HepG2 (cell line): ENCODE results near the gene ARPIN. TPM values are rescaled to one million over a fixed set of nuclear protein-coding genes. Genes with fewer than 3 reads are reported as not detected.

ENCODE experiments used
- ERF ChIP-seq: IDR thresholded peaks from 2 replicates; pipeline ENCODE4 v1.6.1; 2018; ENCODE audit warnings: missing biosample characterization, missing genetic modification reagents
- HNRNPLL ChIP-seq: fragments of 200-400 bp; formaldehyde crosslinking; IDR thresholded peaks from 2 replicates; pipeline ENCODE4 v1.6.1; 2017; ENCODE audit warnings: mild to moderate bottlenecking, low read depth, low read length; ENCODE audit not compliant: poor library complexity, severe bottlenecking
- KDM2A ChIP-seq: sonication (generic); formaldehyde crosslinking; IDR thresholded peaks from 2 replicates; pipeline ENCODE4 v1.4.0; 2020; ENCODE audit warnings: low read depth, missing genetic modification reagents, borderline replicate concordance
- NBN ChIP-seq: fragments of 450-650 bp; conservative IDR thresholded peaks from 2 replicates; pipeline ENCODE4 v1.6.1; 2017
- PHB2 ChIP-seq: fragments of 450-650 bp; IDR thresholded peaks from 2 replicates; pipeline ENCODE4 v1.6.1; 2018; ENCODE audit not compliant: partially characterized antibody
- REL ChIP-seq: sonication (generic); formaldehyde crosslinking; conservative IDR thresholded peaks from 2 replicates; pipeline ENCODE4 v1.8.0; 2022; ENCODE audit warnings: mild to moderate bottlenecking, missing genetic modification reagents, moderate library complexity
- ZBTB42 ChIP-seq: sonication (generic); formaldehyde crosslinking; IDR thresholded peaks from 2 replicates; pipeline ENCODE4 v1.5.0; 2020; ENCODE audit warnings: mild to moderate bottlenecking, missing genetic modification reagents
- ZBTB8A ChIP-seq: sonication (generic); formaldehyde crosslinking; IDR thresholded peaks from 2 replicates; pipeline ENCODE4 v1.4.0; 2020; ENCODE audit warnings: mild to moderate bottlenecking, low read depth, missing genetic modification reagents, borderline replicate concordance
- ZFX ChIP-seq: sonication (generic); formaldehyde crosslinking; IDR thresholded peaks from 2 replicates; pipeline ENCODE4 v1.4.0; 2020; ENCODE audit warnings: mild to moderate bottlenecking, low read depth, missing genetic modification reagents, moderate library complexity
- ZNF205 ChIP-seq: IDR thresholded peaks from 2 replicates; pipeline ENCODE4 v1.6.1; 2018; ENCODE audit warnings: missing biosample characterization, missing genetic modification reagents
- ZNF260 ChIP-seq: sonication (generic); formaldehyde crosslinking; IDR thresholded peaks from 2 replicates; pipeline ENCODE4 v1.4.0; 2020; ENCODE audit warnings: missing genetic modification reagents, low read depth, mild to moderate bottlenecking, borderline replicate concordance
- ZNF616 ChIP-seq: sonication (generic); formaldehyde crosslinking; IDR thresholded peaks from 2 replicates; pipeline ENCODE4 v1.5.0; 2020; ENCODE audit warnings: low read depth, mild to moderate bottlenecking, missing genetic modification reagents
- ZNF773 ChIP-seq: sonication (generic); formaldehyde crosslinking; IDR thresholded peaks from 2 replicates; pipeline ENCODE4 v1.4.0; 2020; ENCODE audit warnings: missing genetic modification reagents, borderline replicate concordance
- polyA plus RNA-seq, 8 experiments: library from polyadenylated mRNA; depleted of rRNA in 3 of 8; stranded (reverse) in 7 of 8; unstranded in 1 of 8; fragments of >200 nt; fragmentation: Illumina TruSeq in 4 of 8; extraction: Trizol in 4 of 8; gene quantifications; 2 replicates each; pipeline versions ENCODE4 v1.2.1 to v1.2.3, GENCODE V29; 2011 to 2016; ENCODE audit warnings: low read depth in 4 of 8, missing spikeins in 1 of 8, mixed read lengths in 1 of 8; ENCODE audit not compliant: insufficient read depth in 1 of 8
- total RNA-seq, 5 experiments: library from RNA; depleted of rRNA; stranded (reverse); fragments of >200 nt; fragmentation: Illumina TruSeq; extraction: Trizol; gene quantifications; 2 replicates each; pipeline ENCODE4 v1.2.3, GENCODE V29; 2016; ENCODE audit warnings: low read depth in 1 of 5
- TF ChIP-seq, protein P1 (sequence below): IDR thresholded peaks from 2 replicates; pipeline ENCODE4 v1.6.1; 2016; ENCODE audit warnings: missing compliant biosample characterization, missing genetic modification reagents, borderline replicate concordance
- TF ChIP-seq, protein P2 (sequence below): sonication (generic); formaldehyde crosslinking; IDR thresholded peaks from 2 replicates; pipeline ENCODE4 v1.5.0; 2020; ENCODE audit warnings: missing genetic modification reagents, mild to moderate bottlenecking, borderline replicate concordance
- TF ChIP-seq, protein P3 (sequence below): sonication (generic); formaldehyde crosslinking; IDR thresholded peaks from 2 replicates; pipeline ENCODE4 v1.4.0; 2020; ENCODE audit warnings: missing genetic modification reagents
- TF ChIP-seq, protein P4 (sequence below), 2 experiments: sonication (generic) in 1 of 2; formaldehyde crosslinking in 1 of 2; IDR thresholded peaks; 2 replicates each; pipeline versions ENCODE4 v1.5.1 to v1.6.1; 2011 to 2020; ENCODE audit warnings: borderline replicate concordance in 1 of 2, low read depth in 1 of 2, low read length in 1 of 2, mild to moderate bottlenecking in 1 of 2, missing genetic modification reagents in 1 of 2, moderate library complexity in 1 of 2
- TF ChIP-seq, protein P5 (sequence below): sonication (generic); formaldehyde crosslinking; IDR thresholded peaks from 2 replicates; pipeline ENCODE4 v1.9.0; 2021; ENCODE audit warnings: missing genetic modification reagents, borderline replicate concordance

The ARPIN gene
- total and polyA plus RNA-seq, 2 of the 13 experiments (the other 11 are each of a cell fraction or from before 2014, with no cell fraction given): 2.8 to 5.0 TPM

DNA sequence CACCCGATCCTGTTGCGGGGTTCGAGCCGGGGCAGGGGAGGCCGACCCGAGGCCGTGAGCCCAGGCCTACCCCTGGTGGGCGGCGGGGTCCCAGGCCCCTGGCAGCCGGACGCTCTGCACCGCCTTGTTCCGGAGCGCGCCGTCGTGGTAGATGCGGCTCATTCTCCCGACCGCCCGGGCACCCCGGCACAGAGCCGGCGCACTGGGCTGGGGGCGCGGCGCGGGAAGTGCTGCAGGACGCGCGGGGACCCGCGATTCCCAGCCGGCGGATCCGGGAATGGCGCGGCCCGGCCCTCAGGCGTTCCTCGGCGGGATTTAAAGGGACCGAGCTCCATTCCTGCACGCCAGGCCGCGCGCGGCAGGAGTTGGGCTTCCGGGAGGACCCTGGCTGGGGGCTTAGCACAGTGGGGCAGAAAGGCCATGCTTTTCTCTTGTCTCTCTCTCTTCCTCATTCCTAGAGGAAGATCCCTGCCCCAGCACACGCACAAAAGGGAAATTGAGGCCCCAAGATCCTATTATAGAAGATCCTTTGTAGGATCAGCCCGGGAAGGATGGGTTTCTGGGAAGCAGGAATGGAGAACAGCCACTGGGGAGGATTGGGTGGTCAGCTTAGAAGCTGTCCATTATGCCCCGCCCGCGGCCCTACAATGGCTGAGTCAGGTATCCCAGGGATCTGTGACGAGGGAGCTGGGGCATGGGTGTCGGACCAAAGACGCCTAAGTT is at the start of gene ARPIN (continued):
- TF ChIP-seq, protein P1, sequence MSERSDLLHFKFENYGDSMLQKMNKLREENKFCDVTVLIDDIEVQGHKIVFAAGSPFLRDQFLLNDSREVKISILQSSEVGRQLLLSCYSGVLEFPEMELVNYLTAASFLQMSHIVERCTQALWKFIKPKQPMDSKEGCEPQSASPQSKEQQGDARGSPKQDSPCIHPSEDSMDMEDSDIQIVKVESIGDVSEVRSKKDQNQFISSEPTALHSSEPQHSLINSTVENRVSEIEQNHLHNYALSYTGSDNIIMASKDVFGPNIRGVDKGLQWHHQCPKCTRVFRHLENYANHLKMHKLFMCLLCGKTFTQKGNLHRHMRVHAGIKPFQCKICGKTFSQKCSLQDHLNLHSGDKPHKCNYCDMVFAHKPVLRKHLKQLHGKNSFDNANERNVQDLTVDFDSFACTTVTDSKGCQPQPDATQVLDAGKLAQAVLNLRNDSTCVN (CRISPR knock-in tag): no peak
- TF ChIP-seq, protein P2, sequence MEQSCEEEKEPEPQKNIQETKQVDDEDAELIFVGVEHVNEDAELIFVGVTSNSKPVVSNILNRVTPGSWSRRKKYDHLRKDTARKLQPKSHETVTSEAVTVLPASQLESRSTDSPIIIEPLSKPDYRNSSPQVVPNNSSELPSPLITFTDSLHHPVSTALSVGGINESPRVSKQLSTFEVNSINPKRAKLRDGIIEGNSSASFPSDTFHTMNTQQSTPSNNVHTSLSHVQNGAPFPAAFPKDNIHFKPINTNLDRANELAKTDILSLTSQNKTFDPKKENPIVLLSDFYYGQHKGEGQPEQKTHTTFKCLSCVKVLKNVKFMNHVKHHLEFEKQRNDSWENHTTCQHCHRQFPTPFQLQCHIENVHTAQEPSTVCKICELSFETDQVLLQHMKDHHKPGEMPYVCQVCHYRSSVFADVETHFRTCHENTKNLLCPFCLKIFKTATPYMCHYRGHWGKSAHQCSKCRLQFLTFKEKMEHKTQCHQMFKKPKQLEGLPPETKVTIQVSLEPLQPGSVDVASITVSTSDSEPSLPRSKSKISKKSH (CRISPR knock-in tag): no peak
- TF ChIP-seq ZBTB42 (CRISPR knock-in tag) (0 out of 2 replicates have a peak, but pooled peaks have one; percentile 3), ZNF205 (CRISPR knock-in tag) (no peak), HNRNPLL (peak; percentile 79), ZNF616 (no peak; the same call in 1 of the 2 replicates), ZNF260 (CRISPR knock-in tag) (no peak), PHB2 (no peak), KDM2A (CRISPR knock-in tag) (peak; percentile 17; the same call in 1 of the 2 replicates), NBN (no peak), REL (CRISPR knock-in tag) (0 out of 2 replicates have a peak, but pooled peaks have one; percentile 63), ERF (CRISPR knock-in tag) (no peak), ZFX (CRISPR knock-in tag) (peak; percentile 91), ZNF773 (CRISPR knock-in tag) (no peak), ZBTB8A (no peak)
- TF ChIP-seq, protein P3, sequence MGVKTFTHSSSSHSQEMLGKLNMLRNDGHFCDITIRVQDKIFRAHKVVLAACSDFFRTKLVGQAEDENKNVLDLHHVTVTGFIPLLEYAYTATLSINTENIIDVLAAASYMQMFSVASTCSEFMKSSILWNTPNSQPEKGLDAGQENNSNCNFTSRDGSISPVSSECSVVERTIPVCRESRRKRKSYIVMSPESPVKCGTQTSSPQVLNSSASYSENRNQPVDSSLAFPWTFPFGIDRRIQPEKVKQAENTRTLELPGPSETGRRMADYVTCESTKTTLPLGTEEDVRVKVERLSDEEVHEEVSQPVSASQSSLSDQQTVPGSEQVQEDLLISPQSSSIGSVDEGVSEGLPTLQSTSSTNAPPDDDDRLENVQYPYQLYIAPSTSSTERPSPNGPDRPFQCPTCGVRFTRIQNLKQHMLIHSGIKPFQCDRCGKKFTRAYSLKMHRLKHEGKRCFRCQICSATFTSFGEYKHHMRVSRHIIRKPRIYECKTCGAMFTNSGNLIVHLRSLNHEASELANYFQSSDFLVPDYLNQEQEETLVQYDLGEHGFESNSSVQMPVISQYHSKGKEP (CRISPR knock-in tag): no peak
- TF ChIP-seq, protein P4, sequence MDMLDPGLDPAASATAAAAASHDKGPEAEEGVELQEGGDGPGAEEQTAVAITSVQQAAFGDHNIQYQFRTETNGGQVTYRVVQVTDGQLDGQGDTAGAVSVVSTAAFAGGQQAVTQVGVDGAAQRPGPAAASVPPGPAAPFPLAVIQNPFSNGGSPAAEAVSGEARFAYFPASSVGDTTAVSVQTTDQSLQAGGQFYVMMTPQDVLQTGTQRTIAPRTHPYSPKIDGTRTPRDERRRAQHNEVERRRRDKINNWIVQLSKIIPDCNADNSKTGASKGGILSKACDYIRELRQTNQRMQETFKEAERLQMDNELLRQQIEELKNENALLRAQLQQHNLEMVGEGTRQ (IDR thresholded peaks at IDR 0.05; ENCODE audit: low read depth, low read length): no peak
- TF ChIP-seq, protein P4 (CRISPR knock-in tag; IDR thresholded peaks at IDR 0.05; ENCODE audit: borderline replicate concordance): no peak
- TF ChIP-seq, protein P5, sequence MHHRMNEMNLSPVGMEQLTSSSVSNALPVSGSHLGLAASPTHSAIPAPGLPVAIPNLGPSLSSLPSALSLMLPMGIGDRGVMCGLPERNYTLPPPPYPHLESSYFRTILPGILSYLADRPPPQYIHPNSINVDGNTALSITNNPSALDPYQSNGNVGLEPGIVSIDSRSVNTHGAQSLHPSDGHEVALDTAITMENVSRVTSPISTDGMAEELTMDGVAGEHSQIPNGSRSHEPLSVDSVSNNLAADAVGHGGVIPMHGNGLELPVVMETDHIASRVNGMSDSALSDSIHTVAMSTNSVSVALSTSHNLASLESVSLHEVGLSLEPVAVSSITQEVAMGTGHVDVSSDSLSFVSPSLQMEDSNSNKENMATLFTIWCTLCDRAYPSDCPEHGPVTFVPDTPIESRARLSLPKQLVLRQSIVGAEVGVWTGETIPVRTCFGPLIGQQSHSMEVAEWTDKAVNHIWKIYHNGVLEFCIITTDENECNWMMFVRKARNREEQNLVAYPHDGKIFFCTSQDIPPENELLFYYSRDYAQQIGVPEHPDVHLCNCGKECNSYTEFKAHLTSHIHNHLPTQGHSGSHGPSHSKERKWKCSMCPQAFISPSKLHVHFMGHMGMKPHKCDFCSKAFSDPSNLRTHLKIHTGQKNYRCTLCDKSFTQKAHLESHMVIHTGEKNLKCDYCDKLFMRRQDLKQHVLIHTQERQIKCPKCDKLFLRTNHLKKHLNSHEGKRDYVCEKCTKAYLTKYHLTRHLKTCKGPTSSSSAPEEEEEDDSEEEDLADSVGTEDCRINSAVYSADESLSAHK (CRISPR knock-in tag): no peak
